ENCODE results near the gene KCNQ5.

KCNQ5 gene

GRCh38 chr6:72813807-72814596 lies 192.1 kb downstream of the KCNQ5 start (continued):
- no peak for TF ChIP-seq ZNF518A (tag by site-specific recombination; conservative IDR thresholded peaks at IDR 0.05; ENCODE audit: low read depth)
- no peak for TF ChIP-seq TSHZ1 (tag by site-specific recombination; IDR thresholded peaks at IDR 0.05; ENCODE audit: borderline replicate concordance)
- TF ChIP-seq ZNF549 (tag by site-specific recombination; IDR thresholded peaks at IDR 0.05): no peak
- no peak for TF ChIP-seq ZNF560 (tag by site-specific recombination; IDR thresholded peaks at IDR 0.05; ENCODE audit: borderline replicate concordance)
- TF ChIP-seq ZNF426 (tag by site-specific recombination; IDR thresholded peaks at IDR 0.05): no peak
- TF ChIP-seq MZF1 (tag by site-specific recombination; IDR thresholded peaks at IDR 0.05; ENCODE audit: borderline replicate concordance): no peak

- no peaks in the 10 kb centered on the region for H3K36me3 ChIP-seq (ENCODE audit: control insufficient read depth in 2 of 2, insufficient read depth in 1 of 2, low read length in 2 of 2)
- 0 out of 2 replicates have a peak, but pooled peaks have one; percentile 16 for TF ChIP-seq PRDM1 (tag by site-specific recombination; IDR thresholded peaks at IDR 0.05)
- no peak for TF ChIP-seq ZNF274 (IDR thresholded peaks at IDR 0.05; ENCODE audit: low read length)
- no peak for TF ChIP-seq ZNF274 (tag by site-specific recombination; IDR thresholded peaks at IDR 0.05; ENCODE audit: borderline replicate concordance)
- no peak overlapping the region for H3K4me3 ChIP-seq (ENCODE audit: low read depth, low read length)
- POLR2A ChIA-PET: no interaction called here
- no peaks in the 10 kb centered on the region for H3K9me3 ChIP-seq (ENCODE audit: control insufficient read depth, insufficient read depth, low read depth, low read length)
- no peak overlapping the region for H3K27ac ChIP-seq (ENCODE audit: extremely low read depth, low read depth, low read length)
- H3K4me1 ChIP-seq (ENCODE audit: control insufficient read depth, insufficient read depth, low read length): 0 out of 2 replicates have a peak, but pooled peaks cover 5% of the 10 kb centered on the region
- CTCF ChIA-PET: interaction anchor here (1.3 kb wide), 1 partner anchor 314 kb away, joined by 5 read pairs; no protein-coding TSS in a partner anchor
These were observed 194.2 kb downstream of the KCNQ5 start for GRCh38 chr6:72816022-72816421.

GRCh38 chr6:72817208-72817607 lies 195.3 kb downstream of the KCNQ5 start:
- POLR2A ChIA-PET: no interaction called here
- H3K4me1 ChIP-seq (ENCODE audit: control insufficient read depth, insufficient read depth, low read length): no peaks in the 10 kb centered on the region
- CTCF ChIA-PET: interaction anchor here (0.6 kb wide), 3 partner anchors 48 to 330 kb away, joined by 3 to 4 read pairs (median 3); no protein-coding TSS in a partner anchor
- TF ChIP-seq ZNF529 (tag by site-specific recombination; IDR thresholded peaks at IDR 0.05; ENCODE audit: insufficient replicate concordance) (no peak), PRDM4 (tag by site-specific recombination; IDR thresholded peaks at IDR 0.05) (no peak), ZNF561 (tag by site-specific recombination; IDR thresholded peaks at IDR 0.05; ENCODE audit: borderline replicate concordance) (no peak), ZNF394 (tag by site-specific recombination; IDR thresholded peaks at IDR 0.05; ENCODE audit: borderline replicate concordance) (no peak), FEZF1 (tag by site-specific recombination; IDR thresholded peaks at IDR 0.05) (no peak), ZNF701 (tag by site-specific recombination; IDR thresholded peaks at IDR 0.05) (no peak), ZNF2 (tag by site-specific recombination; IDR thresholded peaks at IDR 0.05) (no peak), ZNF514 (tag by site-specific recombination; IDR thresholded peaks at IDR 0.05) (no peak), ZNF19 (tag by site-specific recombination; IDR thresholded peaks at IDR 0.05; ENCODE audit: low read depth) (no peak), KLF10 (tag by site-specific recombination; IDR thresholded peaks at IDR 0.05) (no peak), ZNF23 (tag by site-specific recombination; IDR thresholded peaks at IDR 0.05; ENCODE audit: borderline replicate concordance) (no peak), OVOL3 (tag by site-specific recombination; IDR thresholded peaks at IDR 0.05) (no peak)
- H3K27ac ChIP-seq (ENCODE audit: extremely low read depth, low read depth, low read length): no peak overlapping the region
- no peaks in the 10 kb centered on the region for H3K36me3 ChIP-seq (ENCODE audit: control insufficient read depth in 2 of 2, insufficient read depth in 1 of 2, low read length in 2 of 2)
- no peaks in the 10 kb centered on the region for H3K9me3 ChIP-seq (ENCODE audit: control insufficient read depth, insufficient read depth, low read depth, low read length)
- no peak overlapping the region for H3K4me3 ChIP-seq (ENCODE audit: low read depth, low read length)

All from HEK293 (cell line).